Right atrium auricular region (tissue), 2 donors: ENCODE measurements around the gene CHI3L2. TPM values are rescaled to one million over a fixed set of nuclear protein-coding genes. Genes with fewer than 3 reads are reported as not detected.

ENCODE experiments used
- DNase-seq: peaks from one replicate; pipeline ENCODE4 v3.0.0-alpha.2; 2019; ENCODE audit warnings: low spot score
- H3K27ac ChIP-seq, 2 donors: fragments of 200-600 bp; sonication (generic); 1 replicate in 1 of 2; 2 replicates in 1 of 2; pipeline ENCODE4 v1.5.1; 2016 to 2019
- H3K27me3 ChIP-seq, 2 donors: fragments of 200-600 bp; sonication (generic); one replicate each; pipeline versions ENCODE4 v1.5.1 to v1.6.0; 2017 to 2019
- H3K36me3 ChIP-seq: fragments of 200-600 bp; sonication (generic); one replicate; pipeline ENCODE4 v1.5.1; 2016
- H3K4me1 ChIP-seq, 2 donors: fragments of 200-600 bp; sonication (generic); one replicate each; pipeline versions ENCODE4 v1.5.1 to v1.6.0; 2017 to 2019
- H3K4me3 ChIP-seq, 2 donors: fragments of 200-600 bp; sonication (generic); 1 replicate in 1 of 2; 2 replicates in 1 of 2; pipeline ENCODE4 v1.5.1; 2017 to 2019; ENCODE audit warnings: mild to moderate bottlenecking in 1 of 2, moderate library complexity in 1 of 2
- H3K9me3 ChIP-seq, 2 donors: fragments of 200-600 bp; sonication (generic); one replicate each; pipeline ENCODE4 v1.5.1; 2019
- total RNA-seq, 2 donors: library from RNA; depleted of rRNA; stranded (reverse); fragments of >200 nt; gene quantifications; one replicate each; pipeline ENCODE4 v1.1.0, GENCODE V29; 2016
- TF ChIP-seq, protein P1 (sequence below), 2 donors: fragments of 200-600 bp; sonication (generic); IDR thresholded peaks; one replicate each; pipeline ENCODE4 v1.5.1; 2019; ENCODE audit warnings: antibody characterized with exemption in 2 of 2

The CHI3L2 gene
- total RNA-seq, 2 donors from 2014 or later, result 0.52 to 9.9 TPM

DNA sequence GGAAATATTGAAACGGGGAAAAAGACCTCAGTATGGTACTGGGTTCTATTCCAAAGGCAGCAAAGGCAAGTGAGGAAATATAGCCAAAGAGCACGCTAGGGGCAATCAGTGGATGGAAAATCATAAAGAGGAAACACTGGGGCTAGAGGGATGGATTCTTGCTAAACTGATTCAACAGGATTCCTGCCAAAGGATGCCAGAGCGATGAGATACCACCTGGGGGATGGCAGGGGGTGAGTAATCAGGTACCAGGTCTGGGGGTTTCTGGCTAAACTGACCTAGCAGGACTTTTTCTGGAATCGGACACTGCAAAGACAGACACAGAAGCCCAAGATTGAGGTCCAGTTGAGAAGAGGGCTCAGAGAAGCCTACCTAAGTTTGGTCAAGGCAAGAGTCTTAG is 6.7 kb downstream of the CHI3L2 start:
- Histone ChIP-seq H3K4me3 (no peak overlapping the region), H3K36me3 (no peaks in the 10 kb centered on the region), H3K4me1 (no peaks in the 10 kb centered on the region), H3K27ac (no peak overlapping the region), H3K27me3 (no peaks in the 10 kb centered on the region), H3K9me3 (no peaks in the 10 kb centered on the region)
- TF ChIP-seq, protein P1, sequence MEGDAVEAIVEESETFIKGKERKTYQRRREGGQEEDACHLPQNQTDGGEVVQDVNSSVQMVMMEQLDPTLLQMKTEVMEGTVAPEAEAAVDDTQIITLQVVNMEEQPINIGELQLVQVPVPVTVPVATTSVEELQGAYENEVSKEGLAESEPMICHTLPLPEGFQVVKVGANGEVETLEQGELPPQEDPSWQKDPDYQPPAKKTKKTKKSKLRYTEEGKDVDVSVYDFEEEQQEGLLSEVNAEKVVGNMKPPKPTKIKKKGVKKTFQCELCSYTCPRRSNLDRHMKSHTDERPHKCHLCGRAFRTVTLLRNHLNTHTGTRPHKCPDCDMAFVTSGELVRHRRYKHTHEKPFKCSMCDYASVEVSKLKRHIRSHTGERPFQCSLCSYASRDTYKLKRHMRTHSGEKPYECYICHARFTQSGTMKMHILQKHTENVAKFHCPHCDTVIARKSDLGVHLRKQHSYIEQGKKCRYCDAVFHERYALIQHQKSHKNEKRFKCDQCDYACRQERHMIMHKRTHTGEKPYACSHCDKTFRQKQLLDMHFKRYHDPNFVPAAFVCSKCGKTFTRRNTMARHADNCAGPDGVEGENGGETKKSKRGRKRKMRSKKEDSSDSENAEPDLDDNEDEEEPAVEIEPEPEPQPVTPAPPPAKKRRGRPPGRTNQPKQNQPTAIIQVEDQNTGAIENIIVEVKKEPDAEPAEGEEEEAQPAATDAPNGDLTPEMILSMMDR (IDR thresholded peaks at IDR 0.05), result no peak
- DNase-seq, result no peak

DNA sequence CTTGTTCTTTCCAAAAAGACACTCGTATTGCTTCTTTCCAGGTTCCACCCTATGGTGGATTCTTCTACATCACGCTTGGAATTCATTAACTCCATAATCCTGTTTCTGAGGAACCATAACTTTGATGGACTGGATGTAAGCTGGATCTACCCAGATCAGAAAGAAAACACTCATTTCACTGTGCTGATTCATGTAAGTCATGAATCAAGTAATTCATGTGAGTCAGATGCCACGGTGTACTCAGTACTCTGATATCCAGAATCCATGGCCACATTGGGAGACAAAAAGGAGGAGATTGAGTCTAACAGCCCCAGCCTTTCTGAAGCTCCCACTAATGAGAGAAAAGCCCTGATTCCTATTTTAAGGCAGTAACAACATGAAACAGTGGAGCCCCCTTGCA is 7.4 kb downstream of the CHI3L2 start:
- H3K4me1 ChIP-seq, result no peaks in the 10 kb centered on the region
- no peaks in the 10 kb centered on the region for H3K9me3 ChIP-seq
- no peak overlapping the region for H3K27ac ChIP-seq
- H3K36me3 ChIP-seq, result no peaks in the 10 kb centered on the region
- TF ChIP-seq, protein P1 (IDR thresholded peaks at IDR 0.05), result no peak
- no peak for DNase-seq
- H3K4me3 ChIP-seq, result no peak overlapping the region
- H3K27me3 ChIP-seq, result no peaks in the 10 kb centered on the region

GRCh38 chr1:111236379-111236778 is 8.9 kb downstream of the CHI3L2 start:
- Histone ChIP-seq H3K9me3 (no peaks in the 10 kb centered on the region), H3K27ac (no peak overlapping the region), H3K36me3 (no peaks in the 10 kb centered on the region), H3K27me3 (no peaks in the 10 kb centered on the region), H3K4me3 (no peak overlapping the region), H3K4me1 (no peaks in the 10 kb centered on the region)
- DNase-seq, result no peak
- TF ChIP-seq, protein P1 (IDR thresholded peaks at IDR 0.05), result no peak

DNA sequence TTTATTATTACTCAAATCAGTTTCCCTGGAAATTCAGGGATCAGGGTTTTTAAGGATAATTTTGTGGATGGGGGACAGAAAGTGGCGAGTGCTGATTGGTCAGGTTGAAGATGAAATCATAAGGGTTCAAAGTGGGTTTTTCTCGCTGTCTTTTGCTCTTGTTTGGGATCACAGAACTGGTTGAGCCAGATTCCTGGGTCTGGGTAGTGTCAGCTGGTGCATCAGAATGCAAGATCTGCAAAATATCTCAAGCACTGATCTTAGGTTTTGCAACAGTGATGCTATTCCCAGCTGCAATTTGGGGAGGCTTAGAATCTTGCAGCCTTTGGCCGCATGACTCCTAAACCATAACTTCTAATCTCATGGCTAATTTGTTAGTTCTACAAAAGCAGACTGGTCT is 9.3 kb downstream of the CHI3L2 start:
- H3K9me3 ChIP-seq, result no peaks in the 10 kb centered on the region
- H3K36me3 ChIP-seq, result no peaks in the 10 kb centered on the region
- no peak overlapping the region for H3K27ac ChIP-seq
- no peaks in the 10 kb centered on the region for H3K4me1 ChIP-seq
- DNase-seq, result no peak
- no peak overlapping the region for H3K4me3 ChIP-seq
- H3K27me3 ChIP-seq, result no peaks in the 10 kb centered on the region
- TF ChIP-seq, protein P1 (IDR thresholded peaks at IDR 0.05), result no peak

- TF ChIP-seq, protein P1 (IDR thresholded peaks at IDR 0.05), result no peak
- Histone ChIP-seq H3K27me3 (no peaks in the 10 kb centered on the region), H3K27ac (no peak overlapping the region), H3K9me3 (no peaks in the 10 kb centered on the region), H3K4me1 (peaks cover 0 to 11% of the 10 kb centered on the region in 2 donors), H3K4me3 (no peak overlapping the region), H3K36me3 (no peaks in the 10 kb centered on the region)
- DNase-seq, result no peak
Measured at GRCh38 chr1:111238056-111238795, 10.7 kb downstream of the CHI3L2 start.

DNA sequence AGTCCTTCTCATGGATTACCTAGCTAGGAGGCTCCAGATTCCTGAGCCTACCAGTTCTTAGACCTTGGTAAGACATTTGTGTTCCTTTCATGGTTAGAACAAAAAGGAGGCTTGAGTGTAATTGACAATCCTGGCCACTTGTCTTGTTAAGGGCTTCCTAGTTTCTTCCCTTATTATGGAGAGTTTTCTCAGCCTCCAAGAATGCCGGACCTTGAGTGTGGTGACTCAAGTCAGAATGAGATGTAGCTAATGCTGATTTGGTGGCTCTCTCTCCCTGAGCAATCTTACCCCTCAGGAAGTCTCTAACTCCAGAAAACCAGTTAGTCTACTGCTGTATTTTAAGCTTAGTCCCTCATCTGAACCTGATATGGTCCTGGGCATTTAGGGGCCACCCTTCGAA is 14.3 kb downstream of the CHI3L2 start:
- H3K36me3 ChIP-seq, result no peaks in the 10 kb centered on the region
- H3K4me1 ChIP-seq, result peaks cover 0 to 12% of the 10 kb centered on the region in 2 donors
- TF ChIP-seq, protein P1 (IDR thresholded peaks at IDR 0.05), result no peak
- H3K27me3 ChIP-seq, result no peaks in the 10 kb centered on the region
- no peaks in the 10 kb centered on the region for H3K9me3 ChIP-seq
- no peak overlapping the region for H3K4me3 ChIP-seq
- no peak for DNase-seq
- no peak overlapping the region for H3K27ac ChIP-seq
